ENCODE data around the gene EXOC6B.

DNA sequence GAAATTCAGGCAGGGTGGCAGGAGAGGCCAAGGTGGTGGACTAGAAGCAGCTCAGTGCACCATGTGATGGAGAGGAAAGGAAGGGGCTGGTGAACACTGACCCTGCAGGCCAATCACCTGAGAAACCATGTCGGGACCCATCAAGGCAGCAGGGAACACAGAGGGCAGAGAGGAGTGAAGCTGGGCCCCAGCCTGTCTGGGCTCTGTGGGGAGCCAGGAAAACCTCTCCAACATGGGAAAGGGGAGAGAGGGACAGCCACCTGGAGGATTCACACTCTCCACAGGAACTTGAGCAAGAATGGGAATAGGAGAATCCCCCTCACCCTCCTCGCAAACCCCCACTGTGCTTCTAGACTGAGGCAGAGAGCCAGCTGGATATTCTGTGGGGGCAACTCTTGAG lies 592.6 kb downstream of the EXOC6B start:
- TF ChIP-seq, protein P1, sequence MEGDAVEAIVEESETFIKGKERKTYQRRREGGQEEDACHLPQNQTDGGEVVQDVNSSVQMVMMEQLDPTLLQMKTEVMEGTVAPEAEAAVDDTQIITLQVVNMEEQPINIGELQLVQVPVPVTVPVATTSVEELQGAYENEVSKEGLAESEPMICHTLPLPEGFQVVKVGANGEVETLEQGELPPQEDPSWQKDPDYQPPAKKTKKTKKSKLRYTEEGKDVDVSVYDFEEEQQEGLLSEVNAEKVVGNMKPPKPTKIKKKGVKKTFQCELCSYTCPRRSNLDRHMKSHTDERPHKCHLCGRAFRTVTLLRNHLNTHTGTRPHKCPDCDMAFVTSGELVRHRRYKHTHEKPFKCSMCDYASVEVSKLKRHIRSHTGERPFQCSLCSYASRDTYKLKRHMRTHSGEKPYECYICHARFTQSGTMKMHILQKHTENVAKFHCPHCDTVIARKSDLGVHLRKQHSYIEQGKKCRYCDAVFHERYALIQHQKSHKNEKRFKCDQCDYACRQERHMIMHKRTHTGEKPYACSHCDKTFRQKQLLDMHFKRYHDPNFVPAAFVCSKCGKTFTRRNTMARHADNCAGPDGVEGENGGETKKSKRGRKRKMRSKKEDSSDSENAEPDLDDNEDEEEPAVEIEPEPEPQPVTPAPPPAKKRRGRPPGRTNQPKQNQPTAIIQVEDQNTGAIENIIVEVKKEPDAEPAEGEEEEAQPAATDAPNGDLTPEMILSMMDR (IDR thresholded peaks at IDR 0.05) = no peak
- no peak for TF ChIP-seq POLR2A (IDR thresholded peaks at IDR 0.05)
